ENCODE results near the gene YTHDC1.
"Not testable (repeated sequence)": the region's sequence is repeated elsewhere in the genome, so short reads cannot be mapped to it uniquely, and the experiment has no call there.

Gene YTHDC1

GRCh38 chr4:68349649-68350360 lies at the start of gene YTHDC1:
Gene YTHDC1 (minus strand): TSS chr4:68350090. CDS start chr4:68349753, 337 bp downstream.
- peak; percentile 85 for DNase-seq

- no peak for DNase-seq
Measured at GRCh38 chr4:68399306-68399705, 49.4 kb upstream of the YTHDC1 start.

- DNase-seq = no peak
Measured at GRCh38 chr4:68396756-68397155, 46.9 kb upstream of the YTHDC1 start.

- no peak for DNase-seq
Measured at GRCh38 chr4:68391436-68391835, 41.5 kb upstream of the YTHDC1 start.

- no peak for DNase-seq
Measured at GRCh38 chr4:68390205-68390935, 40.5 kb upstream of the YTHDC1 start.

GRCh38 chr4:68389386-68389913 lies 39.6 kb upstream of the YTHDC1 start:
- DNase-seq = not testable (repeated sequence)

- DNase-seq = no peak
Measured at GRCh38 chr4:68388347-68388865, 38.5 kb upstream of the YTHDC1 start.

GRCh38 chr4:68385267-68385666 lies 35.4 kb upstream of the YTHDC1 start:
- DNase-seq = no peak

GRCh38 chr4:68383115-68383514 lies 33.2 kb upstream of the YTHDC1 start:
- no peak for DNase-seq

- no peak for DNase-seq
Measured at GRCh38 chr4:68378226-68378625, 28.3 kb upstream of the YTHDC1 start.

- DNase-seq = peak; percentile 14
Measured at GRCh38 chr4:68375667-68376559, 26.0 kb upstream of the YTHDC1 start.

- DNase-seq = no peak
Measured at GRCh38 chr4:68373513-68373912, 23.6 kb upstream of the YTHDC1 start.

GRCh38 chr4:68372588-68372987 lies 22.7 kb upstream of the YTHDC1 start:
- no peak for DNase-seq

- DNase-seq = no peak
Measured at GRCh38 chr4:68369142-68369805, 19.4 kb upstream of the YTHDC1 start.

- DNase-seq = no peak
Measured at GRCh38 chr4:68368691-68369131, 18.8 kb upstream of the YTHDC1 start.

GRCh38 chr4:68367835-68368234 lies 17.9 kb upstream of the YTHDC1 start:
- DNase-seq = no peak

- no peak for DNase-seq
Measured at GRCh38 chr4:68366600-68366999, 16.7 kb upstream of the YTHDC1 start.

- no peak for DNase-seq
Measured at GRCh38 chr4:68365068-68365467, 15.2 kb upstream of the YTHDC1 start.

GRCh38 chr4:68361146-68361589 lies 11.3 kb upstream of the YTHDC1 start:
- no peak for DNase-seq

GRCh38 chr4:68360231-68360968 lies 10.5 kb upstream of the YTHDC1 start:
- no peak for DNase-seq

- no peak for DNase-seq
Measured at GRCh38 chr4:68359508-68359907, 9.6 kb upstream of the YTHDC1 start.
